ENCODE results near the gene TSSK2.
"Not testable (repeated sequence)": the region's sequence is repeated elsewhere in the genome, so short reads cannot be mapped to it uniquely, and the experiment has no call there.

Gene TSSK2

DNA sequence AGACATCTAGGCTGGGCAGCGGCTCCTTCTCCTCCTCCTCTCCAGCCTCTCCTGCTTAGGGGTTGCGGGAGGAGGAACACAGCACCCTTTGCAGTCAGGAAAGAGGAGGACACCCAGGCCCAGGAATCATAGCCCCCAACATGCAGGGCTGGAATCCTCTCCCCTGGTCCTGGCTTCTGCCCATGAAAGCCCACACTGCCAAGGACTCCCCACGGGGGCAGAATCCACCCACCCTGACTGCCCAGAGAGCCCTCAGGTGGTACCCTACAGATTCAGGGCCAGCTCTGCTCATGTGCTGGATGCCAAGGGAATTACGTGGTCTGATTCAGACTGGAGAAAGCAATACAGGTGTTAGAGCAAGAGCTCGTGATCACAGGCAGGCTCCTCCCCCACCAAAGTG is 8.9 kb downstream of the TSSK2 start:
- DNase-seq, result no peak

DNA sequence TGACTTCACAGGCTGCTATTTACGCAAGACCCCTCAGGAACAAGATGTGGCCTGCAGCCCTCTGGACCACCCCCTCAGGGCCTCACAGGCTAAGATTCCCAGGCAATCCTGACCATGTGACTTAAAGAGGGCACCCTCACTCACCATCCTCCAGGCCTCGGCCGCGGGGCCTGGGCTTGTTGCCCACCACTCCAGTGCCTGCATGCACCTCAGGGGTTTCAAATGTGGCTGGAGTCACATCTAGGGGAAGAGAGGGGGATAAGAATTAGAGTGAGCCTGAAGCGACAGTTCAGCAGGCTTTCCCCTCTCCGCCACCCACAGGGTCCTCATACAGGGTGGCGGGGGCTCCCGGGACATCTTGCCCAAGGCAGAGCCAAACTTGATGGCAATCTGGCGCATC is 11.3 kb downstream of the TSSK2 start:
- no peak for DNase-seq

GRCh38 chr22:19143212-19143611 is 12.1 kb downstream of the TSSK2 start:
- no peak for DNase-seq

- peak in 1 of 56 donors; percentile 15 for DNase-seq
These were observed 12.9 kb downstream of the TSSK2 start for GRCh38 chr22:19143967-19144400.

DNA sequence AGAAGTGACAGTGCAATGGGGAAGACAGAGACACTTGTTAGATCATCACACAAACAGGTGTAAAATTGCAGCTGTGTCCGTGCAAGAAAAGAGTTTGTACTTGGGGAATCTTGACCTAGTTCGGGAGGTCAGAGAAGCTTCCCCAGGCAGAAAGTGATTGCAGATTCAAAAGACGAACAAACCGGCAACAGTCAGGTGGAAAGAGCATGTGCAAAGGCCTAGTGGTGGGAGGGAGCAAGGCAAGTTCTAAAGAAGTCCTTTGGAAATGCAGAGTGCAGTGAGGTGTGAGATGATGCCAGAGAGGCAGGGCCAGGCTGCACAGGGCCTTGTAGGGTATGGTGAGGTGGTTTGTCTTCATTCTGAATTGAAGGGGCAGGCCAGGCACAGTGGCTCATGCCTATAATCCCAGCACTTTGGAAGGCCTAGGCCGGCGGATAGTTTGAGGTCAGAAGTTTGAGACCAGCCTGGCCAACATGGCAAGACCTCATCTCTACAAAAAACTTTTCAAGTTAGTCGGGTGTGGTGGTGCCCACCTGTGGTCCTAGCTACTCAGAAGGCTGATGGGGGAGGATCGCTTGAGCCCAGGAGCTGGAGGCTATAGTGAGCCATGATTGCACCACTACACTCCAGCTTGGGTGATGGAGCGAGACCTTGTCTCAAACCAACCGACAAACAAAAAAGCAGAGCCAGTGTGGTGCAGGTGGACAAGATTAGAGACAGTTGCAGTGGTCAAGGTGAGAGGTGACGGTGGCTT is 15.3 kb downstream of the TSSK2 start:
- DNase-seq, result no peak

DNA sequence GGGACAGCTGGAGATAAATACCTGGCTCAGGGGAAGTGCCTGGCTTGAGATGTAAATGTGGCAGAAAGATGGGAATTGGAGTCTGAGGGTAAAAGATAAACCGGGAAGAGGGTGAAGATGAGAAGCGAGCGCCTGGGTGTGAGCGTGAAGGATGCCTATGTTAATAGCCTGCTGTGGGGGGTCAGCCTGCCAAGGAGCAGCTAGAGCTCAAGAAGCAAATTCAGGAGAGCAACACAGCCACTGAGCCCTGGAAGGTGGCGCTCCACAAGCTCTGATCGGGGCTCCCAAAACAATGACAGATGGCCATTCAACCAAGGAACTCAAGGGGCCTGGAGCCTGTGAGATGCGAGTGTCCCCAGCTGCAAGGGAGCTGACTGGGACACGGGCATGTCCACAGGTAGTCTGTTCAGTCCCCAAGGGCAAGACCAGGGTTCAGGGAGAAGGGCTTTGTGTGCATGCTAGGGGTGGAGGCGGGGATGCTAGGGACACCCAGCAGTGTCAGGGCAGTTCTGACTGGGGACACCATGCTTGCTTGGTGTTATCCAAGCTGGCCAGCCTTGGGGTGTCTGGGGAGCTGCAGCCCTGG is 16.2 kb downstream of the TSSK2 start:
- DNase-seq, result no peak

- no peak for DNase-seq
These were observed 17.4 kb downstream of the TSSK2 start for GRCh38 chr22:19148417-19149046.

- DNase-seq, result no peak
These were observed 18.2 kb downstream of the TSSK2 start for GRCh38 chr22:19149047-19149883.

GRCh38 chr22:19149991-19150390 is 18.9 kb downstream of the TSSK2 start, which contains the start of gene GSC2:
GSC2 (minus strand) TSS chr22:19150292; CDS start chr22:19150283, 9 bp downstream.
- DNase-seq, result no peak

GRCh38 chr22:19150482-19151328 is 19.6 kb downstream of the TSSK2 start:
- DNase-seq, result no peak

GRCh38 chr22:19151329-19152191 is 20.5 kb downstream of the TSSK2 start:
- DNase-seq, result no peak

DNA sequence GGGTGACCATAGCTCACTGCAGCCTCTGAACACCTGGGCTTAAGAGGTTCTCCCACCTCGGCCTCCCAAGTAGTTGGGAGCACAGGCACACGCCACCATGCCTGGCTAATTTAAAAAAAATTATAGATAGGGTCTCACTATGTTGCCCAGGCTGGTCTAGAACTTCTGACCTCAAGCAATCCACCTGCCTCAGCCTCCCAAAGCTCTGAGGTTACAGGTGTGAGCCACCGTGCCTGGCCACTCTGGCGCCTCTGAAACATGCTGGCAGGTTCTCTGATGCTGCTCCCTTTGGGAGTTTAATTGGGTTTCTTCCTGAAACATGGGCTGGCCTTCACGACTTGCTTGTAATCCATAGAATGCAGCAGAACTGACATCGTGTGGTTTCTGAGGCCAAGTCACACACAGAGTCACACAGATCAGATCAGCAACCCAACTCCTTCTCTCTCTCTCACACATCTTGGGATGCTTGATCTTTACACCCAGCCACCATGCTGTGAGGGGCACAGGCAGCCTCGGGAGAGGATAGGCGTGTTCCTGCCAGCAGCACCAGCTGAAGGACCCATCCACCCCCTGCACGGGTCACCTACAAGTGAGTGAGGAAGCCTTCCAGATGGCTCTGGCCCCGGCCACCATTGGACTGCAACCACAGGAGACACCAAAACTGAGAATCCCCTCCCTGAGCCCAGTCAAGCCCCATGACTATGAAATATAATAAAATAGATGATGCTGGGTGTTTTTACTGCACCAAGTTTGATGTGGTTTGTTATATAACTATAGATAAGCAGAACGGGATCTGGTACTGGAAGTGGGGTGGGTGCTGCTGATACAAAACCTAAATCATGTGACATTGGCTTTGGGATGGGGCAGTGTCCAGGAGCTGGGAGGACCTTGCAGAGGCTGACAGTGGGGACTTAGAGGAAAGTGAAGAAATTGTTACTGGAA is 22.1 kb downstream of the TSSK2 start:
- DNase-seq, result no peak

- DNase-seq, result not testable (repeated sequence)
These were observed 25.0 kb downstream of the TSSK2 start for GRCh38 chr22:19156109-19156508.

DNA sequence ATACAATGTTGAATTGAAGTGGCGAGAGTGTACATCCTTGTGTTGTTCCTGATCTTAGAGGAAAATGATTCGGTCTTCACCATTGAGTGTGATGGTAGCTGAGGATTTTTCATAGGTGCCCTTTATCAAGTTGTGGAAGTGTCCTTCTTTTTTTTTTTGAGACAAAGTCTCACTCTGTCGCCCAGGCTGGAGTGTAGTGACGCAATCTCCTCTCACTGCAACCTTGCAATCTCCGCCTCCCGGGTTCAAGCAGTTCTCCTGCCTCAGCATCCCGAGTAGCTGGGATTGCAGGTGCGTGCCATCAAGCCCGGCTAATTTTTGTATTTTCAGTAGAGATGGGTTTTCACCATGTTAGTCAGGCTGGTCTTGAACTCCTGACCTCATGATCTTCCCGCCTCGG is 27.5 kb downstream of the TSSK2 start:
- DNase-seq, result not testable (repeated sequence)

GRCh38 chr22:19164425-19164824 is 33.3 kb downstream of the TSSK2 start:
- DNase-seq, result no peak

GRCh38 chr22:19166421-19166820 is 35.3 kb downstream of the TSSK2 start:
- DNase-seq, result no peak

DNA sequence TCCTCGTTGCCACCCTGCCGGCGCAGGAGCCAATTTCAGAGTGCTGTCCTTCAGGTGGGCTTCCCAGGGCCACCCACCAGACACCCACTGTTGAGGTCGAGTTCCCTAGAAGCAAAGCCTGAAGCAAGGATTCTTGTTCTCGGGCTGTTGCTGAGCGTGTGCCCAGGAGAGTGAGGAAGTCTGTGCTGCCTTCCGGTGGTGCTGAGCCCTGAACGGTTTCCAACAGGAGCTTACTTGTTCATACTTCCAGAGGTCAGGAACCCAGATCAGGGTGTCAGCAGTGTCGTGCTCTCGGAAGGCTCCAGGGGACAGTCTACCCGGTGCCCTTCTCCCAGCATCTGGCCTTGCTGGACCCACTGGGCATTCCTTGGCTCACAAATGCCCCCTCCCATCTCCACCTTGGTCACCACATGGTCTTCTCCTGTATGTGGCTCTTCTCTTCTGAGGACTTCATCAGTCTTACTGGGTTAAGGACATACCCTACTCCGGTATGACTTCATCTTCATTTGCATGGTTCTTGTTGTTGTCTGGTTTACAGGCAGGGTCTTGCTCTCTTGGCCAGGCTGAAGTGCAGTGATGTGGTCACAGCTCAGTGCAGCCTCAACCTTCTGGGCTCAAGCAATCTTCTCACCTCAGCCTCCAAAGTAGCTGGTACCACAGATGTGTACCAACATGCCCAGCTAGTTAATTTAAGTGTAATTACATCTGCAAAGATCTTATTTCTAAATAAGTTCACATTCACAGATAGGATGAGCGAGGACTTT is 36.2 kb downstream of the TSSK2 start:
- no peak for DNase-seq

Data from nucleus accumbens (tissue), 56 donors.